Stimulated activated CD4-positive, alpha-beta T cell treated with anti-CD3 and anti-CD28 coated beads, Interleukin-4, amount 100 ng/mL, for 1 hour (primary cell): ENCODE data around the gene DPT.
"Not testable (repeated sequence)": the region's sequence is repeated elsewhere in the genome, so short reads cannot be mapped to it uniquely, and the experiment has no call there.

Experiments
- DNase-seq: peaks from one replicate; pipeline ENCODE4 v3.0.0-alpha.2; 2020

DPT gene

GRCh38 chr1:168728473-168729404, at the start of gene DPT:
Gene DPT (minus strand): TSS chr1:168729206. CDS start chr1:168729174, 32 bp downstream.
- DNase-seq, result no peak

GRCh38 chr1:168775366-168775765, 46.4 kb upstream of the DPT start:
- no peak for DNase-seq

DNA sequence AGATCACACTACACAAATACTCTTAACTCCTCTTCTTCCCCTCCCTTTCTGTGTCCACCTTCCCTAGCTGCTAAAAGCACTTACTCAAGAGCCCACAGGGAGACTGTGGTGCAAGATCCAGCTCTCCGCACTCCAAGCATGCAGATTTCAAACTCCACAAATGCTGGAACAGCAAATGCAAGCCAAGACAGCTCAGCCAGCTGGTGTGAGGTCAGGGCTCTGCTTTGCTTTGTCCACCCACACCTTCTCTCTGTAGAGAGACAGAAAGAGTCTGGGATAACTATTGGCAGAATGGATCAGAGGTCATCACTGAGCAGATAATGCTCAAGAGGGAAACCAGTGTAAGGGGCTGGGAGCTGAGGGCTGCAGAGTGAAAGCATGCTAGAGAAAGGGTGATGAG, 45.2 kb upstream of the DPT start:
- no peak for DNase-seq

- DNase-seq, result no peak
Observed at GRCh38 chr1:168772428-168773060, 43.5 kb upstream of the DPT start.

DNA sequence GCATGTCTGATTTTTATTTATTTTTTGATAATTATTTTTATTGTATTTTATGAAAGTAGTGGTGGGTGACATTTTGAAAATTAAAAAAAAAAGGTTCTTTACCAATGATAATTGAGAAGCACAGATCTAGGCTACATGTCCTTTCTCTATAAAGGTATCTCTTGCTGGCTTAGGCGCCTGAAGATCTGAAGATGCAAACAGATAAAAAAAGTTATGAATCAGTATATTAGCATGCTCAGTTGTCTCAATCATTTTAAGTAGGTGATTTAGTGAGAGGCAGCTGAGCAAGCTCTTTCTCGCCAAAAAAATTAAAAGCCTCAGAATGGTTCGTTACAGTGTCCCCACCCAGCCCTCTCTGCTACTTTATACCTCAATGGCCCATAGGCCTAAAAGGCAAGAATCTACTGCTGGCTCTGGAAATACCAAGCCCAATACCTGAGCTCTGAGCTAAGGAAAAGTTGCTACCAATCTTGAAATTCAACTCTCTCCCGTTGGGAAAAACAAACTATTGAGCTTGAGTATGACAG, 42.2 kb upstream of the DPT start:
- no peak for DNase-seq

DNA sequence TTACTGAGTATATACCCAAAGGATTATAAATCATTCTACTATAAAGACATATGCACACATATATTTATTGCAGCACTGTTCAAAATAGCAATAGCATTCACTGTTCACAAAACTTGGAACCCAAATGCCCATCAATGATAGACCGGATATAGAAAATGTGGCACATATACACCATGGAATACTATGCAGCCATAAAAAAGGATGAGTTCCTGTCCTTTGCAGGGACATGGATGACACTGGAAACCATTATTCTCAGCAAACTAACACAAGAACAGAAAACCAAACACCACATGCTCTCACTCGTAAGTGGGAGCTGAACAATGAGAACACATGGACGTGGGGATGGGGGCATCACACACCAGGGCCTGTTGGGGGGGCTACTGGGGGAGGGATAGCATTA, 40.9 kb upstream of the DPT start:
- not testable (repeated sequence) for DNase-seq

GRCh38 chr1:168767894-168768584, 39.0 kb upstream of the DPT start:
- no peak for DNase-seq

GRCh38 chr1:168766568-168766967, 37.6 kb upstream of the DPT start:
- no peak for DNase-seq

GRCh38 chr1:168763031-168763430, 34.0 kb upstream of the DPT start:
- peak; percentile 16 for DNase-seq

- DNase-seq, result no peak
Observed at GRCh38 chr1:168762473-168762872, 33.5 kb upstream of the DPT start.

GRCh38 chr1:168760781-168761180, 31.8 kb upstream of the DPT start:
- no peak for DNase-seq

- DNase-seq, result no peak
Observed at GRCh38 chr1:168760241-168760640, 31.2 kb upstream of the DPT start.

GRCh38 chr1:168759077-168759476, 30.1 kb upstream of the DPT start:
- no peak for DNase-seq

- no peak for DNase-seq
Observed at GRCh38 chr1:168758503-168758902, 29.5 kb upstream of the DPT start.

DNA sequence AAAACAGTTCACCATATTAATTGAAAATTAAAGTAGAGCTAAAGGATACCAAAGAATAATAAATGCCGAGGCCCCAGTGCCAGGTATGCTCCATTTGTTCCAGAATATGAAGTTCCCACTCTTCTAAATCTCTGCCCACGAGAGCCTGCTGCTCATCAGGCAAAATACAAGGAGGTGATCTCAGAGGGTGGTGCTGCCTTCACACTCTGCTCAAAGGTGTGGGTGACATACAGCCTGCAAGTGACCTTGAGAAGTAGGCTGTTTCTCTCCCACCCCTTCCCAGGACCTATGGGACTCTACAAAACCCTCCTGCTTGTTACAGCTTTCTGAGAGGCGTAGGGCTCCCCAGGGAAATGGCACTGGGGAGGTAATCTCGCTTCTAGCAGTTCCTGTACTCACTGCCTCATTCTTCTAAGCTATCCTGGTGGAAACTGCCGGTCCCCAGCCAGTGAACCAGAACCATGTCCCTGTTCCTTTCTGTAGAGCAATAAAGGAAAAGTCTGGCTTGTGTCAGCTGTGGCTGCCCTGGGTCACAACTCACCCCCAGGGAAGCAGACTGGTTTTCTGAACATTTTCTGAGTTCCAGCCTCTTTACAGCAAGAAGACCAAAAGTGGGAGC, 26.9 kb upstream of the DPT start:
- no peak for DNase-seq

- DNase-seq, result no peak
Observed at GRCh38 chr1:168752171-168752832, 23.3 kb upstream of the DPT start.

GRCh38 chr1:168751195-168751650, 22.2 kb upstream of the DPT start:
- no peak for DNase-seq

GRCh38 chr1:168742994-168743650, 14.1 kb upstream of the DPT start:
- no peak for DNase-seq

- no peak for DNase-seq
Observed at GRCh38 chr1:168742386-168742785, 13.4 kb upstream of the DPT start.

GRCh38 chr1:168739908-168740307, 10.9 kb upstream of the DPT start:
- DNase-seq, result no peak

- no peak for DNase-seq
Observed at GRCh38 chr1:168736520-168736919, 7.5 kb upstream of the DPT start.

DNA sequence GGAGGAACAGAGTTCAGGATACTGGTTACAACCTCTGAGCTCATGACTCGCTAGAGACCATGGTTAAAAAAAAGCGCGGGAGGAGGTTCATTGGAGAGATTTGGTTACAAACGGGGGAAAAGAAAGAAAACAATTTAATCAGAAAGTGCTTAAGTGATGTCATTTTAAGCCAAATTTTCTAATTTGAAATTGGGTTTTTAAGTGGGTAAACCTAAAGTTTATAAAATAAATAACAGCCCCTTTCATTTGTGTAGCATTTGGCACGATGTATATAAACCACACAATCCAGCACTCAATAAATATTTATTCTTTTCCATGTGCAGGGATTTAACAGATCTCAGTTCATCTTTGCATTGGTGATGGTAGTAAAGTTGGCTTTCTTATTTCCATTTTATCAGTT, 7.0 kb upstream of the DPT start:
- DNase-seq, result no peak
